H1 (cell line): ENCODE data around the gene GREB1L. TPM values are rescaled to one million over a fixed set of nuclear protein-coding genes. Genes with fewer than 3 reads are reported as not detected.

Experiments
- CTCF ChIA-PET: fragments of 300-600 bp; sonication (Branson Sonifier 250); formaldehyde crosslinking; loops from one replicate; lab custom pipeline; 2021; ENCODE audit not compliant: partially characterized antibody; lab: Charles Lee
- POLR2A ChIA-PET: fragments of 300-600 bp; sonication (Branson Sonifier 250); formaldehyde crosslinking; loops from one replicate; lab custom pipeline; 2021; ENCODE audit warnings: inconsistent platforms; ENCODE audit not compliant: partially characterized antibody; lab: Charles Lee
- DNase-seq, 2 experiments: peaks; one replicate each; pipeline versions ENCODE4 v3.0.0 to v3.0.0-alpha.2; 2010 to 2022; ENCODE audit warnings: low spot score in 2 of 2, low read depth in 1 of 2, mixed read lengths in 1 of 2
- FAIRE-seq: peaks from 2 replicates; lab custom pipeline; 2011; peaks lifted over from hg19 to GRCh38; lab: Jason Lieb, UNC
- H2AFZ ChIP-seq: 2 replicates; pipeline ENCODE4 v1.8.1; 2012; ENCODE audit warnings: low read length, inconsistent platforms
- H2AK5ac ChIP-seq: 2 replicates; pipeline ENCODE4 v1.6.1; 2013; ENCODE audit warnings: low read depth, low read length
- H2BK120ac ChIP-seq: replicated peaks from 2 replicates; pipeline ENCODE3; 2013; ENCODE audit warnings: low read depth, low read length, inconsistent platforms
- H2BK12ac ChIP-seq: 2 replicates; pipeline ENCODE4 v1.6.1; 2013; ENCODE audit warnings: low read depth, low read length
- H2BK15ac ChIP-seq: 2 replicates; pipeline ENCODE4 v1.6.1; 2013; ENCODE audit warnings: low read length
- H2BK20ac ChIP-seq: 2 replicates; pipeline ENCODE4 v1.6.1; 2013; ENCODE audit warnings: low read length
- H2BK5ac ChIP-seq: 2 replicates; pipeline ENCODE4 v1.6.1; 2013; ENCODE audit warnings: low read depth, low read length
- H3K14ac ChIP-seq: 2 replicates; pipeline ENCODE4 v1.6.1; 2013; ENCODE audit warnings: inconsistent platforms; ENCODE audit not compliant: insufficient read length
- H3K18ac ChIP-seq: 2 replicates; pipeline ENCODE4 v1.6.1; 2013; ENCODE audit warnings: low read length; ENCODE audit errors: extremely low read depth
- H3K23ac ChIP-seq: 2 replicates; pipeline ENCODE4 v1.6.1; 2013; ENCODE audit warnings: inconsistent platforms; ENCODE audit not compliant: insufficient read length
- H3K23me2 ChIP-seq: 2 replicates; pipeline ENCODE4 v1.6.1; 2013; ENCODE audit warnings: low read depth, low read length
- H3K27ac ChIP-seq: 2 replicates; pipeline ENCODE4 v1.6.1; 2011; ENCODE audit warnings: low read depth, low read length, inconsistent platforms
- H3K27me3 ChIP-seq, 4 experiments: replicated peaks in 1 of 4; 1 replicate in 1 of 4; 2 replicates in 3 of 4; pipeline versions ENCODE4 v1.6.1 to v1.8.1; 2011 to 2013; ENCODE audit warnings: low read length in 3 of 4, mild to moderate bottlenecking in 3 of 4, inconsistent platforms in 2 of 4, mixed read lengths in 2 of 4, moderate library complexity in 1 of 4; ENCODE audit not compliant: control insufficient read depth in 3 of 4, insufficient read depth in 3 of 4; ENCODE audit errors: extremely low read depth in 1 of 4
- H3K36me3 ChIP-seq, 4 experiments: 2 replicates each; pipeline versions ENCODE4 v1.6.1 to v1.8.1; 2011 to 2013; ENCODE audit warnings: mild to moderate bottlenecking in 4 of 4, low read length in 3 of 4, moderate library complexity in 2 of 4, control low read depth in 1 of 4, inconsistent platforms in 1 of 4; ENCODE audit not compliant: insufficient read depth in 4 of 4, control insufficient read depth in 2 of 4
- H3K4ac ChIP-seq: replicated peaks from 2 replicates; pipeline ENCODE3; 2013; ENCODE audit warnings: low read length, low read depth, mixed read lengths, inconsistent platforms; ENCODE audit not compliant: insufficient read length
- H3K4me1 ChIP-seq, 4 experiments: replicated peaks in 1 of 4; 1 replicate in 1 of 4; 2 replicates in 3 of 4; pipeline versions ENCODE4 v1.6.1 to v1.8.1; 2011 to 2013; ENCODE audit warnings: low read length in 3 of 4, inconsistent platforms in 2 of 4, mixed read lengths in 1 of 4; ENCODE audit not compliant: insufficient read depth in 4 of 4, control insufficient read depth in 3 of 4
- H3K4me2 ChIP-seq, 2 experiments: 2 replicates each; pipeline versions ENCODE4 v1.6.1 to v1.8.1; 2011 to 2013; ENCODE audit warnings: low read depth in 2 of 2, low read length in 2 of 2, control low read depth in 1 of 2, inconsistent platforms in 1 of 2, mild to moderate bottlenecking in 1 of 2; ENCODE audit not compliant: insufficient read depth in 1 of 2
- H3K4me3 ChIP-seq, 4 experiments: fragments of 200-600, 300-600 bp in 1 of 4; sonication (generic), shearing (Covaris generic), sonication (Bioruptor Twin) in 1 of 4; 2 replicates each; pipeline versions ENCODE4 v1.5.1 to v1.8.1; 2011 to 2016; ENCODE audit warnings: low read length in 4 of 4, low read depth in 3 of 4, control low read depth in 2 of 4, inconsistent platforms in 2 of 4, mild to moderate bottlenecking in 2 of 4, mixed read lengths in 1 of 4, moderate library complexity in 1 of 4; ENCODE audit not compliant: insufficient read depth in 2 of 4; ENCODE audit errors: extremely low read depth in 1 of 4
- H3K56ac ChIP-seq: replicated peaks from 2 replicates; pipeline ENCODE3; 2013; ENCODE audit warnings: low read depth, mild to moderate bottlenecking, mixed read lengths, low read length, inconsistent platforms; ENCODE audit not compliant: insufficient read length
- H3K79me1 ChIP-seq: 2 replicates; pipeline ENCODE4 v1.6.1; 2013; ENCODE audit warnings: low read depth, low read length, control low read depth
- H3K79me2 ChIP-seq, 2 experiments: 2 replicates each; pipeline versions ENCODE4 v1.6.1 to v1.8.1; 2012 to 2013; ENCODE audit warnings: low read length in 2 of 2, mild to moderate bottlenecking in 2 of 2, inconsistent platforms in 1 of 2; ENCODE audit not compliant: insufficient read depth in 2 of 2, control insufficient read depth in 1 of 2
- H3K9ac ChIP-seq, 4 experiments: replicated peaks in 1 of 4; 1 replicate in 1 of 4; 2 replicates in 3 of 4; pipeline versions ENCODE4 v1.6.1 to v1.8.1; 2011 to 2013; ENCODE audit warnings: low read depth in 3 of 4, low read length in 3 of 4, control low read depth in 2 of 4, mild to moderate bottlenecking in 2 of 4, moderate library complexity in 2 of 4, inconsistent platforms in 1 of 4; ENCODE audit errors: extremely low read depth in 1 of 4
- H3K9me3 ChIP-seq, 2 experiments: 2 replicates each; pipeline versions ENCODE4 v1.6.1 to v1.8.1; 2012 to 2013; ENCODE audit warnings: mild to moderate bottlenecking in 2 of 2, moderate library complexity in 2 of 2, control low read depth in 1 of 2, inconsistent platforms in 1 of 2, low read depth in 1 of 2, low read length in 1 of 2, mixed read lengths in 1 of 2; ENCODE audit not compliant: insufficient read depth in 2 of 2
- H4K20me1 ChIP-seq, 2 experiments: replicated peaks in 1 of 2; 2 replicates each; pipeline versions ENCODE3 to v1.8.1; 2011 to 2013; ENCODE audit warnings: inconsistent platforms in 2 of 2, low read length in 2 of 2, mild to moderate bottlenecking in 1 of 2; ENCODE audit not compliant: insufficient read depth in 2 of 2, control insufficient read depth in 1 of 2
- H4K5ac ChIP-seq: 2 replicates; pipeline ENCODE4 v1.6.1; 2013; ENCODE audit warnings: low read length, low read depth, mixed read lengths, inconsistent platforms; ENCODE audit not compliant: insufficient read length
- H4K8ac ChIP-seq: 2 replicates; pipeline ENCODE4 v1.8.0; 2013; ENCODE audit warnings: mild to moderate bottlenecking, moderate library complexity, low read length, inconsistent platforms; ENCODE audit not compliant: insufficient read depth; ENCODE audit errors: extremely low read depth
- H4K91ac ChIP-seq: replicated peaks from 2 replicates; pipeline ENCODE3; 2013; ENCODE audit warnings: low read length, mixed read lengths, inconsistent platforms; ENCODE audit not compliant: insufficient read length
- ASH2L ChIP-seq: fragments of 200-600, 300-600 bp; sonication (generic); IDR thresholded peaks from one replicate; pipeline ENCODE4 v1.7.1; 2017; ENCODE audit warnings: low read length
- CBX5 ChIP-seq: fragments of 300-800, 300-1000 bp; sonication (generic); IDR thresholded peaks from 2 replicates; pipeline ENCODE4 v1.7.1; 2016; ENCODE audit warnings: antibody characterized with exemption, low read length, low read depth
- HDAC6 ChIP-seq: IDR thresholded peaks from one replicate; pipeline ENCODE4 v1.7.1; 2012; ENCODE audit warnings: low read depth, mild to moderate bottlenecking, inconsistent platforms, low read length, moderate library complexity
- KDM5A ChIP-seq: fragments of 200-600 bp; IDR thresholded peaks from 2 replicates; pipeline ENCODE4 v1.7.1; 2012; ENCODE audit warnings: mild to moderate bottlenecking, low read length, inconsistent platforms, mixed read lengths
- SP4 ChIP-seq: IDR thresholded peaks from 2 replicates; pipeline ENCODE4 v1.6.1; 2012; ENCODE audit warnings: low read length, inconsistent platforms
- WGBS, 2 experiments: shearing (Covaris generic) in 1 of 2; methylation state at CpG; one replicate each; pipeline versions ENCODE4 v1.1.6 to v1.1.7; 2013 to 2015; ENCODE audit warnings: low lambda C conversion rate in 2 of 2, mixed read lengths in 2 of 2, inconsistent platforms in 1 of 2, low coverage in 1 of 2, missing lambda C conversion rate in 1 of 2; ENCODE audit not compliant: insufficient replicate concordance in 2 of 2, insufficient coverage in 1 of 2, insufficient read length in 1 of 2; ENCODE audit errors: extremely low coverage in 1 of 2, missing lambda C conversion rate in 1 of 2; 5-methylcytosine and 5-hydroxymethylcytosine counted together
- polyA plus RNA-seq, 7 experiments: library from polyadenylated mRNA; depleted of rRNA in 3 of 7; stranded (reverse) in 5 of 7; unstranded in 2 of 7; fragments of >200 nt in 5 of 7; fragments of 200-250 nt in 2 of 7; gene quantifications; 1 replicate in 5 of 7; 2 replicates in 1 of 7; 4 replicates in 1 of 7; pipeline versions ENCODE4 v1.2.1 to v1.2.3, GENCODE V29; 2011 to 2013; ENCODE audit warnings: missing spikeins in 2 of 7, mixed read lengths in 2 of 7
- total RNA-seq: library from RNA; stranded (reverse); fragmentation: NEBNext Ultra II Directional; extraction: Animal tissue kit (Norgen Biotek cat#: 25700); gene quantifications from 2 replicates; pipeline ENCODE4 v1.2.1, GENCODE V29; 2021

GREB1L gene
- total and polyA plus RNA-seq, 2 of the 8 experiments (the other 6 are each of a cell fraction or from before 2014, with no cell fraction given), result 0.34 to 1.6 TPM

- no peak overlapping the region for H2BK120ac ChIP-seq
- no peak for TF ChIP-seq ASH2L
- TF ChIP-seq CBX5, result no peak
- no peak for TF ChIP-seq KDM5A
- TF ChIP-seq SP4, result no peak
- TF ChIP-seq HDAC6, result no peak
- TF ChIP-seq, all 59 proteins: peak for 0
- Histone ChIP-seq H3K18ac (no peak overlapping the region), H3K4me2 (no peak overlapping the region), H2AK5ac (no peak overlapping the region), H3K79me2 (no peaks in the 10 kb centered on the region), H4K20me1 (no peaks in the 10 kb centered on the region), H4K91ac (no peak overlapping the region), H3K56ac (no peak overlapping the region), H2AFZ (no peak overlapping the region), H3K79me1 (no peaks in the 10 kb centered on the region), H2BK15ac (no peak overlapping the region), H3K23ac (no peak overlapping the region), H2BK5ac (no peak overlapping the region), H3K4me1 (no peaks in the 10 kb centered on the region), H3K14ac (no peak overlapping the region), H3K4me3 (no peak overlapping the region), H3K23me2 (no peaks in the 10 kb centered on the region), H3K36me3 (no peaks in the 10 kb centered on the region), H2BK20ac (no peak overlapping the region), H4K5ac (no peak overlapping the region), H3K9me3 (no peaks in the 10 kb centered on the region), H3K9ac (no peak overlapping the region), H3K4ac (no peak overlapping the region), H2BK12ac (no peak overlapping the region), H3K27me3 (no peaks in the 10 kb centered on the region), H3K27ac (no peak overlapping the region), H4K8ac (no peak overlapping the region)
- DNase-seq (no peak), FAIRE-seq (no peak)
- ChIA-PET CTCF (no interaction called here), POLR2A (no interaction called here)
- WGBS, 2 experiments, result 88% methylated on average over 10 of the region's 10 CpGs; no CpG with 5 or more reads in 1 of the 2 experiments
These were observed 217.8 kb downstream of the GREB1L start for GRCh38 chr18:21459706-21460286.
